CD4-positive, CD25-positive, alpha-beta regulatory T cell (primary cell): ENCODE results near the gene SPDYE2. TPM values are rescaled to one million over a fixed set of nuclear protein-coding genes. Genes with fewer than 3 reads are reported as not detected.
"Not testable (repeated sequence)": the region's sequence is repeated elsewhere in the genome, so short reads cannot be mapped to it uniquely, and the experiment has no call there.

Experiments
- ATAC-seq, 2 donors: fragments of 150-1000 bp; cut with Tn5 transposase; one replicate each; pipeline ENCODE4 v1.10.0; 2021; ENCODE audit warnings: low read depth in 2 of 2, moderate number of reproducible peaks in 2 of 2, moderate library complexity in 1 of 2
- DNase-seq, 3 donors: peaks; one replicate each; pipeline versions ENCODE4 v3.0.0 to v3.0.0-alpha.2; 2012 to 2022; ENCODE audit warnings: mixed read lengths in 1 of 3
- H3K27ac ChIP-seq: one replicate; pipeline ENCODE4 v1.7.0; 2013; ENCODE audit warnings: mild to moderate bottlenecking, low read length; ENCODE audit not compliant: insufficient read depth, poor library complexity, severe bottlenecking
- H3K27me3 ChIP-seq: one replicate; pipeline ENCODE4 v1.7.0; 2013; ENCODE audit warnings: low read length; ENCODE audit not compliant: control insufficient read depth, insufficient read depth
- H3K36me3 ChIP-seq: one replicate; pipeline ENCODE4 v1.7.0; 2013; ENCODE audit warnings: mild to moderate bottlenecking, low read length, moderate library complexity; ENCODE audit not compliant: control insufficient read depth, insufficient read depth
- H3K4me1 ChIP-seq: 2 replicates; pipeline ENCODE4 v1.7.0; 2013; ENCODE audit warnings: mild to moderate bottlenecking, low read length; ENCODE audit not compliant: insufficient read depth, control insufficient read depth, poor library complexity, severe bottlenecking
- H3K4me3 ChIP-seq: one replicate; pipeline ENCODE4 v1.7.0; 2013; ENCODE audit warnings: low read depth, mild to moderate bottlenecking, low read length, moderate library complexity
- H3K9me3 ChIP-seq, 2 experiments: 1 replicate in 1 of 2; 2 replicates in 1 of 2; pipeline ENCODE4 v1.7.0; 2013; ENCODE audit warnings: low read length in 2 of 2, mild to moderate bottlenecking in 1 of 2, moderate library complexity in 1 of 2; ENCODE audit not compliant: control insufficient read depth in 2 of 2
- H3K27ac Mint-ChIP-seq, 3 donors: one replicate each; pipeline ENCODE4 v1.8.0; 2020 to 2022; ENCODE audit warnings: mild to moderate bottlenecking in 3 of 3, mixed read lengths in 3 of 3, moderate library complexity in 2 of 3
- H3K27me3 Mint-ChIP-seq: one replicate; pipeline ENCODE4 v1.8.0; 2022; ENCODE audit warnings: mild to moderate bottlenecking, mixed read lengths
- H3K36me3 Mint-ChIP-seq: one replicate; pipeline ENCODE4 v1.8.0; 2020; ENCODE audit warnings: mixed read lengths
- H3K4me1 Mint-ChIP-seq, 4 donors: one replicate each; pipeline ENCODE4 v1.8.0; 2020 to 2022; ENCODE audit warnings: mixed read lengths in 4 of 4, mild to moderate bottlenecking in 1 of 4
- H3K4me3 Mint-ChIP-seq, 4 donors: one replicate each; pipeline ENCODE4 v1.8.0; 2020 to 2022; ENCODE audit warnings: mild to moderate bottlenecking in 4 of 4, mixed read lengths in 4 of 4, moderate library complexity in 3 of 4
- H3K9me3 Mint-ChIP-seq, 7 donors: one replicate each; pipeline ENCODE4 v1.8.0; 2020 to 2022; ENCODE audit warnings: mixed read lengths in 7 of 7, mild to moderate bottlenecking in 3 of 7, moderate library complexity in 2 of 7
- polyA plus RNA-seq, 4 donors: library from polyadenylated mRNA; unstranded; fragments of 300-500 nt; fragmentation: Illumina TruSeq; gene quantifications; one replicate each; pipeline ENCODE4 v1.2.3, GENCODE V29; 2021
- total RNA-seq: library from RNA; stranded (reverse); gene quantifications from one replicate; pipeline ENCODE4 v1.2.3, GENCODE V29; 2022

Gene SPDYE2
- total and polyA plus RNA-seq, 5 donors from 2014 or later = 0.19 to 0.66 (median 0.39) TPM

GRCh38 chr7:102596036-102596435 lies 45.0 kb downstream of the SPDYE2 start:
- H3K27ac ChIP-seq, H3K27me3 ChIP-seq, H3K4me3 ChIP-seq, H3K4me1 Mint-ChIP-seq, H3K36me3 ChIP-seq, H3K4me1 ChIP-seq, H3K36me3 Mint-ChIP-seq, H3K27me3 Mint-ChIP-seq, H3K9me3 Mint-ChIP-seq, H3K4me3 Mint-ChIP-seq, ATAC-seq, H3K27ac Mint-ChIP-seq, H3K9me3 ChIP-seq, DNase-seq: not testable (repeated sequence)

- not testable (repeated sequence) for H3K27me3 Mint-ChIP-seq, H3K4me1 Mint-ChIP-seq, H3K27ac ChIP-seq, H3K27me3 ChIP-seq, H3K9me3 Mint-ChIP-seq, H3K36me3 Mint-ChIP-seq, H3K36me3 ChIP-seq, H3K4me3 Mint-ChIP-seq, DNase-seq, ATAC-seq, H3K4me1 ChIP-seq, H3K9me3 ChIP-seq, H3K27ac Mint-ChIP-seq, H3K4me3 ChIP-seq
Observed at GRCh38 chr7:102599699-102600098, 48.7 kb downstream of the SPDYE2 start.

GRCh38 chr7:102602317-102602716 lies 51.3 kb downstream of the SPDYE2 start:
- not testable (repeated sequence) for H3K27me3 ChIP-seq, H3K27ac Mint-ChIP-seq, H3K4me1 ChIP-seq, H3K9me3 Mint-ChIP-seq, H3K27me3 Mint-ChIP-seq, H3K27ac ChIP-seq, H3K4me1 Mint-ChIP-seq, H3K4me3 ChIP-seq, ATAC-seq, H3K36me3 ChIP-seq, H3K36me3 Mint-ChIP-seq, DNase-seq, H3K4me3 Mint-ChIP-seq, H3K9me3 ChIP-seq

- not testable (repeated sequence) for H3K27me3 ChIP-seq, H3K36me3 ChIP-seq, ATAC-seq, H3K4me1 Mint-ChIP-seq, H3K9me3 ChIP-seq, H3K4me1 ChIP-seq, H3K4me3 ChIP-seq, H3K27ac Mint-ChIP-seq, DNase-seq, H3K27me3 Mint-ChIP-seq, H3K4me3 Mint-ChIP-seq, H3K36me3 Mint-ChIP-seq, H3K27ac ChIP-seq, H3K9me3 Mint-ChIP-seq
Observed at GRCh38 chr7:102604431-102605145, 53.6 kb downstream of the SPDYE2 start.

GRCh38 chr7:102606848-102607247 lies 55.8 kb downstream of the SPDYE2 start:
- not testable (repeated sequence) for ATAC-seq, H3K27ac ChIP-seq, H3K4me3 ChIP-seq, H3K27me3 ChIP-seq, H3K36me3 ChIP-seq, H3K4me1 Mint-ChIP-seq, H3K27ac Mint-ChIP-seq, DNase-seq, H3K9me3 ChIP-seq, H3K27me3 Mint-ChIP-seq, H3K4me1 ChIP-seq, H3K36me3 Mint-ChIP-seq, H3K4me3 Mint-ChIP-seq, H3K9me3 Mint-ChIP-seq

- H3K27me3 ChIP-seq, H3K4me3 Mint-ChIP-seq, H3K4me1 ChIP-seq, DNase-seq, H3K36me3 Mint-ChIP-seq, H3K9me3 Mint-ChIP-seq, H3K36me3 ChIP-seq, H3K9me3 ChIP-seq, H3K27ac Mint-ChIP-seq, ATAC-seq, H3K27ac ChIP-seq, H3K27me3 Mint-ChIP-seq, H3K4me1 Mint-ChIP-seq, H3K4me3 ChIP-seq: not testable (repeated sequence)
Observed at GRCh38 chr7:102609734-102610133, 58.7 kb downstream of the SPDYE2 start.

GRCh38 chr7:102610441-102610840 lies 59.4 kb downstream of the SPDYE2 start:
- ATAC-seq, H3K27ac ChIP-seq, H3K36me3 ChIP-seq, H3K27me3 Mint-ChIP-seq, H3K4me3 ChIP-seq, H3K27ac Mint-ChIP-seq, H3K9me3 ChIP-seq, H3K4me1 Mint-ChIP-seq, DNase-seq, H3K27me3 ChIP-seq, H3K9me3 Mint-ChIP-seq, H3K4me1 ChIP-seq, H3K36me3 Mint-ChIP-seq: not testable (repeated sequence)
- peak overlapping the region in 1 of 4 donors; percentile 64 for H3K4me3 Mint-ChIP-seq

- H3K27ac Mint-ChIP-seq, H3K36me3 ChIP-seq, H3K4me1 ChIP-seq, H3K27ac ChIP-seq, H3K4me1 Mint-ChIP-seq, H3K27me3 Mint-ChIP-seq, H3K4me3 ChIP-seq, H3K36me3 Mint-ChIP-seq, DNase-seq, H3K9me3 Mint-ChIP-seq, H3K4me3 Mint-ChIP-seq, H3K9me3 ChIP-seq, H3K27me3 ChIP-seq: not testable (repeated sequence)
- peak; percentile 58 to 66 for ATAC-seq
Observed at GRCh38 chr7:102611013-102611674, 60.1 kb downstream of the SPDYE2 start.
